ENCODE data around the gene PLS3. TPM values are rescaled to one million over a fixed set of nuclear protein-coding genes. Genes with fewer than 3 reads are reported as not detected.
A peak's percentile ranks its signal among the peaks of the same experiment; 100 is the strongest.

PLS3 gene
- total RNA-seq, 1 experiment from 2014 or later = 147 TPM

DNA sequence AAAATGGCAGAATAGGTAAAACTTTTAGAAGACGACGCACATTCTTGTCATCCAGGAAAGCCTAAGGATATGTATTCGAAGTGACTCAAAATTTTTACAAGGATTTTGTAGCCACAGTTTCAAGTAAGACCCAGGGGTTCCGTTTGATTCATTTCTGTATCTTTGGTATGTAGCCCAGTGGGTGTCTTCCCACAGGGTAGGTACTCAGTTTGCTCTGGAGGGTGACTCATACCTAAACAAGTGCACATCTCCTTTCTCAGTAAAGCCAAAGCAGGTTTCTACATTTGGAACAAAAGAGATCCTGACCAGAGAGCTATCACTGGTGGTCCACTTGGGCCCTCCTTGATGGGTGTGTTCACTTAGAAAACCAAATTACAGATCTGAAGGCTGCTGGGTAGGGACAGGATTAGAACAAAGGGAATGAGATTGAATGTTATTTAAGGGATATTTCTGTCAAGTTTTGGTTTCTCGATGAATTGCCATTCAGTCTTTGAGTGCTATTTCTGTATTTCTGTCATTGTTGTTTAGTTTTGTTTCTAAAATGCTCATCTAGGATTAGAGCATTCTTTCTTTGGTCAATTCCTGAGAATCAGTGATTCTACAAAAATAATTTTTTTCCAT, 56.1 kb downstream of the PLS3 start:
- peaks cover 66% of the 10 kb centered on the region for H3K27me3 Mint-ChIP-seq (ENCODE audit: insufficient read depth, unreplicated experiment)
- TF ChIP-seq, protein P1, sequence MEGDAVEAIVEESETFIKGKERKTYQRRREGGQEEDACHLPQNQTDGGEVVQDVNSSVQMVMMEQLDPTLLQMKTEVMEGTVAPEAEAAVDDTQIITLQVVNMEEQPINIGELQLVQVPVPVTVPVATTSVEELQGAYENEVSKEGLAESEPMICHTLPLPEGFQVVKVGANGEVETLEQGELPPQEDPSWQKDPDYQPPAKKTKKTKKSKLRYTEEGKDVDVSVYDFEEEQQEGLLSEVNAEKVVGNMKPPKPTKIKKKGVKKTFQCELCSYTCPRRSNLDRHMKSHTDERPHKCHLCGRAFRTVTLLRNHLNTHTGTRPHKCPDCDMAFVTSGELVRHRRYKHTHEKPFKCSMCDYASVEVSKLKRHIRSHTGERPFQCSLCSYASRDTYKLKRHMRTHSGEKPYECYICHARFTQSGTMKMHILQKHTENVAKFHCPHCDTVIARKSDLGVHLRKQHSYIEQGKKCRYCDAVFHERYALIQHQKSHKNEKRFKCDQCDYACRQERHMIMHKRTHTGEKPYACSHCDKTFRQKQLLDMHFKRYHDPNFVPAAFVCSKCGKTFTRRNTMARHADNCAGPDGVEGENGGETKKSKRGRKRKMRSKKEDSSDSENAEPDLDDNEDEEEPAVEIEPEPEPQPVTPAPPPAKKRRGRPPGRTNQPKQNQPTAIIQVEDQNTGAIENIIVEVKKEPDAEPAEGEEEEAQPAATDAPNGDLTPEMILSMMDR (IDR thresholded peaks at IDR 0.05; ENCODE audit: unreplicated experiment) = no peak
- peak overlapping the region; percentile 25 for H3K4me3 Mint-ChIP-seq (ENCODE audit: unreplicated experiment)
- peaks cover 20% of the 10 kb centered on the region for H3K36me3 Mint-ChIP-seq (ENCODE audit: insufficient read depth, unreplicated experiment)
- BruUV-seq (replicated peaks) = no TSS peak
- CTCF ChIA-PET = interaction anchor here (2.1 kb wide), 1 partner anchor 26 kb away, joined by 4 read pairs; no protein-coding TSS in a partner anchor
- intact Hi-C loops (cut with micrococcal nuclease) = no loop called here
- H3K27ac Mint-ChIP-seq (ENCODE audit: low read depth, unreplicated experiment) = peak overlapping the region; percentile 71
- DNase-seq (ENCODE audit: unreplicated experiment) = peak; percentile 80
- POLR2A ChIA-PET = interaction anchor here (2.3 to 5.9 kb wide), 6 partner anchors 8 to 55 kb away, joined by 4 to 56 read pairs (median 14); partner anchors contain the start of gene PLS3
- H3K9me3 Mint-ChIP-seq (ENCODE audit: unreplicated experiment) = no peaks in the 10 kb centered on the region
- H3K4me1 Mint-ChIP-seq (ENCODE audit: insufficient read depth, unreplicated experiment) = peaks cover 16% of the 10 kb centered on the region

DNA sequence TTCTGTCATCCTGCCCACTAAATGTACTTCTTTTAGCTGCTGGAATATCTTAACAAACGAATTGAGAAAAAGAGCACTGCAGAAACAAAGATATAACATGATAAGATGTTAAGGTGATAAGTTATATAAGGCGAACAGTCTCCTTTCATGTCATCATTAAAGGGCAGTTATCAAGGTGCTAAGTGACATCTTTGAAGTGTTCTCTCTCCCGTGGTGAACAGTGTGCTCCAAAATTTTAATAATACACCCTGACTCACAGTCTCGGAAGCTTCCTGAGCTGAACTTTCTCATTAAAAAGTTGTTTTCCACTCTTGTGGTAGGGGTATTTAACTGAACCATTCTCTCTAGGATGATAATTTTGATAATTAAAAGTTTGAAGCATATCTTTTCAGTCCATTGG, 61.6 kb downstream of the PLS3 start:
- POLR2A ChIA-PET = interaction anchor here (0.6 kb wide), 1 partner anchor 11 kb away, joined by 3 read pairs; no protein-coding TSS in a partner anchor
- TSS peak; percentile 10 for BruUV-seq (replicated peaks)
- H3K4me3 Mint-ChIP-seq (ENCODE audit: unreplicated experiment) = no peak overlapping the region
- TF ChIP-seq, protein P1 (IDR thresholded peaks at IDR 0.05; ENCODE audit: unreplicated experiment) = no peak
- intact Hi-C loops (cut with micrococcal nuclease) = no loop called here
- H3K4me1 Mint-ChIP-seq (ENCODE audit: insufficient read depth, unreplicated experiment) = no peaks in the 10 kb centered on the region
- H3K36me3 Mint-ChIP-seq (ENCODE audit: insufficient read depth, unreplicated experiment) = peaks cover 17% of the 10 kb centered on the region
- H3K27me3 Mint-ChIP-seq (ENCODE audit: insufficient read depth, unreplicated experiment) = peaks cover 44% of the 10 kb centered on the region
- no peak for DNase-seq (ENCODE audit: unreplicated experiment)
- no peaks in the 10 kb centered on the region for H3K9me3 Mint-ChIP-seq (ENCODE audit: unreplicated experiment)
- CTCF ChIA-PET = no interaction called here
- no peak overlapping the region for H3K27ac Mint-ChIP-seq (ENCODE audit: low read depth, unreplicated experiment)

DNA sequence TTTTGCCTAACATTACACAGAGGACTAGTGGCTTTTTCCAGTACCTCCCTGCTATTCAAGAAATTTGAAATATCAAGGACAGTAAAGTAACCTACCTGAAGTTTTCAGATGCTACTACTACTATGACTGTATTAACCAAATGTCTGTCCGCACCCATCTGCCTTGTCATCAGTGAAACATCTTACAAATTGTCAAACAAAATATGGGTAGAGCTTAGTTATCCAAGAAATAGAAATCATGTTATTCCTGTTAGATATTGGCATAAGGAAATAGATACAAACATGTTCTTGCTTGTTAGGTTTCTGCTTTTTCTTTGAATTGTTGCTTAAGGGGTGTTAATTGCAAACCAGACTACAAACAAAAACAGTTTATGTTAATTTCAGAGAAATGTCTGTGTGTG, 63.9 kb downstream of the PLS3 start:
- TF ChIP-seq, protein P1 (IDR thresholded peaks at IDR 0.05; ENCODE audit: unreplicated experiment) = no peak
- no peak for DNase-seq (ENCODE audit: unreplicated experiment)
- ChIA-PET CTCF (no interaction called here), POLR2A (interaction anchor here (0.6 to 1.9 kb wide), 3 partner anchors 9 to 43 kb away, joined by 3 to 8 read pairs (median 3); no protein-coding TSS in a partner anchor)
- Mint-ChIP-seq H3K4me1 (ENCODE audit: insufficient read depth, unreplicated experiment) (no peaks in the 10 kb centered on the region), H3K9me3 (ENCODE audit: unreplicated experiment) (no peaks in the 10 kb centered on the region), H3K4me3 (ENCODE audit: unreplicated experiment) (no peak overlapping the region), H3K36me3 (ENCODE audit: insufficient read depth, unreplicated experiment) (peaks cover 23% of the 10 kb centered on the region), H3K27me3 (ENCODE audit: insufficient read depth, unreplicated experiment) (peaks cover 30% of the 10 kb centered on the region), H3K27ac (ENCODE audit: low read depth, unreplicated experiment) (no peak overlapping the region)
- BruUV-seq (replicated peaks) = no TSS peak
- intact Hi-C loops (cut with micrococcal nuclease) = no loop called here

DNA sequence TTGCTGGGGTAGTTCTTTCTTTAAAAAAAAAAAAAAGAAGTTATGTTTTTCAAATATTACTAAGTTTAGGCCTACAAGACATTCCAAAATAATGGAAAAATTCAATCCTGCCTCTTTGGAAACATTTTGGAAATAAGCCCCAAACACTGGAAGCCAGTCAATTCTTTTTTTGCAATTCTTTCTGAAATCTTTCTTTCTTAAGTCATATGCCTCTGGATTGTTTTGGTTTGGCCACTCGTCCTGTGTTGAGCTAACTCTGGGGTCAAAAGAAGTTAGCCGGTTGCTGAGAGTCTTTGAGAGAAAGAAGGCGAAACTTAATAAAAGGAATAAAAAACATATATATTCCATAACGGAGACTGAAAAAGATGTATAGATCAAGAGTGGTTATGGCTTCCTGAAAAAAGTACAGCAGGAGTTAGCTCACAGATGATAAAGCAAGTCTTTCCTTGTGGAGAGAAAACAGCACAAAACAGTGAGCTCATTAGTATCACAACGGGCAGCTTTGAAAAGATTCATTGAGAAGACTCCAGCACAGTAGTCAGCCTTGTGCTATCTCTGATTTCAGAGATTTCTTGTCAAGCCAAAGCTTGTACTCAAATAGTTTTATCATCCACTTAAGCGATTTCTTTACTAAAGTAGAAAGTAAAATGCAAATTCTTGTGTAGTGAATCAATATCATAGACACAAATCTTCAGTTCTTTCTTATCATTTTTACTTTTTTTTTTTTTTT, 64.8 kb downstream of the PLS3 start:
- no peak overlapping the region for H3K4me3 Mint-ChIP-seq (ENCODE audit: unreplicated experiment)
- peaks cover 22% of the 10 kb centered on the region for H3K27me3 Mint-ChIP-seq (ENCODE audit: insufficient read depth, unreplicated experiment)
- H3K4me1 Mint-ChIP-seq (ENCODE audit: insufficient read depth, unreplicated experiment) = no peaks in the 10 kb centered on the region
- POLR2A ChIA-PET = interaction anchor here (0.6 to 1.9 kb wide), 5 partner anchors 10 to 98 kb away, joined by 3 to 8 read pairs (median 3); no protein-coding TSS in a partner anchor
- TF ChIP-seq, protein P1 (IDR thresholded peaks at IDR 0.05; ENCODE audit: unreplicated experiment) = no peak
- intact Hi-C loops (cut with micrococcal nuclease) = no loop called here
- DNase-seq (ENCODE audit: unreplicated experiment) = no peak
- no peak overlapping the region for H3K27ac Mint-ChIP-seq (ENCODE audit: low read depth, unreplicated experiment)
- peaks cover 18% of the 10 kb centered on the region for H3K36me3 Mint-ChIP-seq (ENCODE audit: insufficient read depth, unreplicated experiment)
- CTCF ChIA-PET = interaction anchor here (0.7 to 3.6 kb wide), 3 partner anchors 9 to 63 kb away, joined by 3 to 19 read pairs (median 3); no protein-coding TSS in a partner anchor
- no peaks in the 10 kb centered on the region for H3K9me3 Mint-ChIP-seq (ENCODE audit: unreplicated experiment)
- BruUV-seq (replicated peaks) = no TSS peak
